GM20431 (cell line): ENCODE results near the gene CARMIL3.

Source experiments
- in situ Hi-C: fragments of 300-500 bp; cut with MseI, MboI; formaldehyde crosslinking; loops from one replicate; pipeline ENCODE4 v1.15.0; 2020; ENCODE audit warnings: low sequenced_read_pairs; ENCODE audit not compliant: unreplicated experiment

Gene CARMIL3

GRCh38 chr14:24110060-24110459 lies 58.3 kb downstream of the CARMIL3 start:
- in situ Hi-C loops = no loop called here

DNA sequence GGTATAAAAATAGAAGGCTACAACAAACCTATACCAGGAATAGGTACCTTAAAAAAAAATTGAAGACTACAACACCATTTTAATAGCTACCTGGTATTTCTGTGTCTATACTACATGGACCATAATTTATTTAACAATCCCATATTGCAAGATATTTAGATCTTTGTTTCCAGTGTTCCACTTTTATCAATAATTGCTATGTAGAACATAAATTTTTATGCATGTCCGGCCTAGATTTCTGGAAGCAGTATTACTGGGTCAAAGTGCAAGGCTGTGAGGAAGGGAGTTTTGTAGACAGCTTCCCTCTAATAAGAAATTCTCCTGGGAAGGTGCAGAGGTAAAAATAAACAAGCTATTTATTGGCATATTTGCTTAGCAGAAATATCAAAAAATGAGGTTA lies 58.7 kb downstream of the CARMIL3 start:
- in situ Hi-C loops = no loop called here

GRCh38 chr14:24113379-24113800 lies 61.6 kb downstream of the CARMIL3 start:
- in situ Hi-C loops = no loop called here

- in situ Hi-C loops = no loop called here
These were observed 62.2 kb downstream of the CARMIL3 start for GRCh38 chr14:24113801-24114531.

DNA sequence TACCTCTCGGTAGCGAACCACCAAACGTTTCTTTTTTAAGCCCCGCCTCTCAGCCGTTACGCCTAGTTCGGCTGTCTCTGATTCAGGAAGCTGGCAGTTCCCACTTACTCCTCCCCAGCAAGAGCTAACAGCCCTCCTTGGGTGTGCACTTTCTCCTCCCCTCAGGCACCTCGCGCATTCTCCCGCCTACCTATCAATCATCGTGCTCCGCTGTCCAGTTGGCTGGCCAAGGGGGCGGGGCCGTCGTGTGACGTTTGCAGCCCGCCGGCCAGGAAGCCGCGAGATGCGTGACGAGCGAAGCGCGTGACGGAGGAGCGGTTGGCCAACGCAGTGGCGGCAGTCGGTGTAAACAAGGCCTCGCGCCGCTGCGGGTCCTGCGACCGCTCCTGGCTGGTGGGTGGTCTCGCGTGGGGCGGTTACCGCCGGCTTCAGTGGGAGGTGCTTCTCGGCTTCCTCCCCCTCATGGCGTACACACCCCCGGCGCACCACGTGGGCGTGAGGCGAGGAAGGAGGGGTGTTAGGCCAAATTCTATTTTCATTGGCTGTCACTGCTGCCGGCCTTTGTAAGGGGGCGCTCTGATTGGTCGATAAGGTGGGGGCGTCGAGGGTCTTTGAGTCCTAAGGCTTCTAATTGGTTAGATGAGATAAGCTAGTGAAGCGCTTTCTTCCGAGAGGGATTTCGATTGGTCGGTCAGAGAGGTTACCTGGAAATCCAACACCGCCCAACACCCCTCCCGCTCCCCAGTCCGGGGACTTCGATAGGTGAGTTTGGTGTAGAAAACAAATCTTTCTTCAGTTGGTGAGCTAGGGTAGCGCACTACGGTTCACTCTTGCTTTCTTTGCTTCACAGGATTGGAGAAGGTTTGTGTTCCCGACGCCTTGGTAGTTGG lies 63.0 kb downstream of the CARMIL3 start, which contains the start of the genes DCAF11 and NRL:
Gene DCAF11 (plus strand): TSS at position 246 of the 890 bp plus-strand sequence. CDS start 818 bp downstream, outside the sequence.
Gene NRL (minus strand): TSS at position 418 of the 890 bp plus-strand sequence. CDS start 32,101 bp downstream, outside the sequence.
- in situ Hi-C loops = no loop called here

DNA sequence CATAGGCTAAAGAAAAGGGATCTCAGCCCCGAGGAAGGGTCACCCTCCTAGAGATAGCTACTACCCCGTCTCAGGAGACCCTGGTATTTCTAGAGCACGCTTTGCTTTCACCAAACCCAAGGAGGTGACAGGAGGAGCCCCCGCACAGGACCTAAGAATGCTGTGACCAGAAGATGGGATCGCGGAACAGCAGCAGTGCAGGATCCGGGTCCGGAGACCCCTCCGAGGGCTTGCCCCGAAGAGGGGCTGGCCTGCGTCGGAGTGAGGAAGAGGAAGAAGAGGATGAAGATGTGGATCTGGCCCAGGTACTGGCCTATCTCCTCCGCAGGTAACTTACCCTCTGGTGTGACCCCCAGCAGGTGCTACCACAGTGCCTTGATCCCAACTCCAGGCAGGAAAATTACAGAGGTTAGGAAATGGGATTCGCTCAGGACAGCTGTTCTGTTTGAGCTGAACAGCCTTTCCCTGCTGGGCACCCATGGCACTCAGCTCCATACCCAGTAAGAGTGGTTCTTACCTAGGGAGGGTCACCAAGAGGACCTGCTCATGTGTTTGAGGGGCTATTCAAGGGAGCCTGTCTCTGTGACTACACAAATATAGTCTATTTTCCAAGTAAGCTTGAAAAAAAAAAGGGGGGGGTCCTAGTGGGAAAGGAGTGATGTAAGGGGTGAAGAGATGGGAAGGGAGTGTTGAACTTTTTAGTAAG lies 63.8 kb downstream of the CARMIL3 start:
- in situ Hi-C loops = no loop called here

DNA sequence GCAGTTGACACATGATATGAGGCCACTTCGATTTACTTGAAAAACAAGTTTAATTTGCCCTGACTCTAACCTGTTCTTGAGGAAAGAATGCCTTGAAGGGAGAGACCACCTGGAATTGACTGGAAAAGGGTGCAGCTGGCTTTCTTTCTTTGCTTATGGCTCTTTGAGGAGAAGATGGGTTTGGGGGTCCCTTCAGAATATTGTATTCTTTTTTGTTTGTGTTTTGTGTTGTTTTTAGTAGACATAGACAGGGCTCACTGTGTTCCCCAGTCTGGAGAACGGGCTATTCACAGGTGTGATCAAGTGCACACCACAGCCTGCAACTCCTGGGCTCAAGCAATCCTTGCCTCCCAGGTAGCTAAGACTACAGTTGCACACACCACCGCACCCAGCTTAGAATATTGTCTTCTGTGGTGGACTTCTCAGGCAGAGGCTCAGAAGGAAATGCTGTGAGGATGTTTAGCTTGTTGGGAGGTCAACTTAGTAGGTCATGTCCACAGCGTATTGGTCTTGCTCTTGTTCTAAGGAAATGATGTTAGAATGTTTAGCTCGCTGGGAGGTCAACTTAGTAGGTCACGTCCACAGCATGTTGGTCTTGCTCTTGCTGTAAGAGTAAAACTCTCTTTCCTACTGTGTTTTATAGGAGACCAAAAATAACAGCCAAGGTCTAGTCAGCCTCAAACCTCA lies 64.5 kb downstream of the CARMIL3 start:
- in situ Hi-C loops = no loop called here

DNA sequence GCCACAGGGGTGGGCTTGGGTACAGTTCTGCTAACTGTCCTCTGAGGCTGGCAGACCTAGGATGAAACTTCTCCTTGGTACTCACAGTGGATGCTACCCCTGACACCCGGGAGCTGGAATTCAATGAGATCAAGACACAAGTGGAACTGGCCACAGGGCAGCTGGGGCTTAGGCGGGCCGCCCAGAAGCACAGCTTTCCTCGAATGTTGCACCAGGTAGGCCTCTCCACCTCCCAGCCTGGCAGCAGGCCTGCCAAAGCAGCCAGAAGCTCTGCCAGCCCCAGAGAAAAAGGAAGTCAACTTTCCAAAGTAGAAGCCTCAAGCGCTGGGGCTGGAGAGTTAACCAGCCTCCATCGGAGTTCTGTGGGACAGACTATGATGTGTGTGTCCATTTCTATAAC lies 65.4 kb downstream of the CARMIL3 start:
- in situ Hi-C loops = no loop called here
